Tibial nerve (tissue), 4 donors: ENCODE results near the gene ATP1A2. TPM values are rescaled to one million over a fixed set of nuclear protein-coding genes. Genes with fewer than 3 reads are reported as not detected.

Source experiments
- DNase-seq, 2 donors: peaks; one replicate each; pipeline ENCODE4 v3.0.0-alpha.2; 2019; ENCODE audit warnings: low spot score in 2 of 2
- H3K27ac ChIP-seq, 4 donors: fragments of 200-600 bp; sonication (generic) in 3 of 4; one replicate each; pipeline ENCODE4 v1.5.1; 2017 to 2019; ENCODE audit warnings: mild to moderate bottlenecking in 1 of 4
- H3K27me3 ChIP-seq, 2 donors: fragments of 200-600 bp; sonication (generic) in 1 of 2; one replicate each; pipeline versions ENCODE4 v1.5.1 to v1.6.0; 2017 to 2019
- H3K36me3 ChIP-seq, 3 donors: fragments of 200-600 bp; sonication (generic); one replicate each; pipeline ENCODE4 v1.5.1; 2018 to 2019
- H3K4me1 ChIP-seq, 4 donors: fragments of 200-600 bp; sonication (generic) in 3 of 4; one replicate each; pipeline ENCODE4 v1.5.1; 2017 to 2019
- H3K4me3 ChIP-seq, 4 donors: fragments of 200-600 bp; sonication (generic) in 3 of 4; one replicate each; pipeline ENCODE4 v1.5.1; 2017 to 2019; ENCODE audit warnings: mild to moderate bottlenecking in 1 of 4, moderate library complexity in 1 of 4
- H3K9me3 ChIP-seq, 4 donors: fragments of 200-600 bp; sonication (generic) in 3 of 4; one replicate each; pipeline ENCODE4 v1.5.1; 2017 to 2019
- EP300 ChIP-seq, 2 donors: sonication (generic); formaldehyde crosslinking; IDR thresholded peaks; one replicate each; pipeline ENCODE4 v1.6.1; 2017; ENCODE audit warnings: antibody characterized with exemption in 2 of 2, mild to moderate bottlenecking in 1 of 2
- POLR2A ChIP-seq, 2 donors: fragments of 450-650 bp; IDR thresholded peaks; one replicate each; pipeline ENCODE4 v1.6.1; 2017; ENCODE audit warnings: antibody characterized with exemption in 2 of 2, mild to moderate bottlenecking in 2 of 2, moderate library complexity in 2 of 2
- WGBS, 2 donors: methylation state at CpG; one replicate each; pipeline ENCODE4 v1.1.5; 2018; 5-methylcytosine and 5-hydroxymethylcytosine counted together
- total RNA-seq, 4 donors: library from RNA; depleted of rRNA; stranded (reverse); fragments of >200 nt; gene quantifications; one replicate each; pipeline ENCODE4 v1.1.0, GENCODE V29; 2016
- TF ChIP-seq, protein P1 (sequence below), 5 experiments: fragments of 200-600 bp in 3 of 5; fragments of 450-650 bp in 2 of 5; sonication (generic) in 3 of 5; IDR thresholded peaks; one replicate each; pipeline ENCODE4 v1.5.1; 2016 to 2019; ENCODE audit warnings: antibody characterized with exemption in 5 of 5, mild to moderate bottlenecking in 3 of 5, moderate library complexity in 2 of 5

ATP1A2 gene
- total RNA-seq, 4 donors from 2014 or later = 173 to 211 (median 201) TPM

DNA sequence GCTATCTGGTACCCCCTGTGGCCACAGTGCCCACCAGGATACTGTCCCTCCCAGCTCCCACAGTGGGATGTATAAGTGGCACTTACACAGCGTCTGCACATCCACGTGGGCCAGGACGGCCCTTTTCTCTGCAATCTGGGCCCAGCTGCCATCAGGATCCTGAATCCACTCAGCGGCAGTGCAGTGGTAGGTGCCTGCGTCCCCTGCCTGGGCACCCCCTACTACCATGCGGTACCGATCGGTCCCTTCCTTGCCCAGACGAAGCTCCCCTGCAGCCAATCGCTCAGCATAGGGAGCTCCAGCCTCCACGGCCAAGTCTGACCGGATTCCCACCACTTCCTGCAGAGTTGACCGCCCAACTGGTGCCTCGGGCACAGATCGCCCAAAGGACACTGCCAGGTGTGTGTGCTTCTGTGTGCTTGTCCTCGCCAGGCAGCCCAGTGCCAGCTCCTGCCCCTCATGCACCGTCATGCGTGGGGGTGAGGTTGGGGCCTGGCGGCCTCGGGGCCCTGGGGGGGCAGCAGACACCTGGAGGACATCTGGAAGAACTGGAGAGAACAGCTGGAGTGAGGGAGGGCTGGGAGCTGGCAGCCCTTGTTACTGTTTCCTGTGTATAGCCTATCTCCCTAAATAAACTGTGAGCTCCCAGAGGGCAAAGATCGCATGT is 21.8 kb upstream of the ATP1A2 start:
- DNase-seq = no peak
- H3K4me3 ChIP-seq = no peak overlapping the region
- no peaks in the 10 kb centered on the region for H3K27me3 ChIP-seq
- H3K27ac ChIP-seq = peak overlapping the region in 2 of 4 donors; percentile 59 to 99
- no peaks in the 10 kb centered on the region for H3K9me3 ChIP-seq
- WGBS, 2 donors = 66 to 77% methylated on average over 6 to 20 of the region's 21 CpGs
- peaks cover 0 to 45% (median 28%) of the 10 kb centered on the region in 4 donors for H3K4me1 ChIP-seq
- H3K36me3 ChIP-seq = peaks cover 0 to 67% (median 0%) of the 10 kb centered on the region in 3 donors
- no peak for TF ChIP-seq POLR2A (IDR thresholded peaks at IDR 0.05)
- TF ChIP-seq EP300 (IDR thresholded peaks at IDR 0.05) = no peak
- TF ChIP-seq, protein P1, sequence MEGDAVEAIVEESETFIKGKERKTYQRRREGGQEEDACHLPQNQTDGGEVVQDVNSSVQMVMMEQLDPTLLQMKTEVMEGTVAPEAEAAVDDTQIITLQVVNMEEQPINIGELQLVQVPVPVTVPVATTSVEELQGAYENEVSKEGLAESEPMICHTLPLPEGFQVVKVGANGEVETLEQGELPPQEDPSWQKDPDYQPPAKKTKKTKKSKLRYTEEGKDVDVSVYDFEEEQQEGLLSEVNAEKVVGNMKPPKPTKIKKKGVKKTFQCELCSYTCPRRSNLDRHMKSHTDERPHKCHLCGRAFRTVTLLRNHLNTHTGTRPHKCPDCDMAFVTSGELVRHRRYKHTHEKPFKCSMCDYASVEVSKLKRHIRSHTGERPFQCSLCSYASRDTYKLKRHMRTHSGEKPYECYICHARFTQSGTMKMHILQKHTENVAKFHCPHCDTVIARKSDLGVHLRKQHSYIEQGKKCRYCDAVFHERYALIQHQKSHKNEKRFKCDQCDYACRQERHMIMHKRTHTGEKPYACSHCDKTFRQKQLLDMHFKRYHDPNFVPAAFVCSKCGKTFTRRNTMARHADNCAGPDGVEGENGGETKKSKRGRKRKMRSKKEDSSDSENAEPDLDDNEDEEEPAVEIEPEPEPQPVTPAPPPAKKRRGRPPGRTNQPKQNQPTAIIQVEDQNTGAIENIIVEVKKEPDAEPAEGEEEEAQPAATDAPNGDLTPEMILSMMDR (IDR thresholded peaks at IDR 0.05) = no peak

DNA sequence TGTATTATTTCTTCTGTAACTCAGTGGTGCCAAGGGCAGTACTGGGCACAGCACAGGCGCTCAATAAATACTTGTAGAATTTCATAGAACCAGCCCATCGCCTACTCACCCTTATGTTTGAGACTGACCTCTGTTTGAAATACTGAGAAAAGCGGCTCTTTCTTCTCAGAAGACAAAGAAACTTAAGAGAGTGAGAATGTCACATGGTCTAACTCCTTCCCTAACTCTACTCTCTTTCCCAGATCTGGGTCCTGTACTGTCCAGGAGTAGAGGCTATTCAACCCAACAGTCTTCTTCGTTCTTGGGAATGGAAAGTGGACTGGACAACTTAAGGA is 21.3 kb upstream of the ATP1A2 start:
- DNase-seq = no peak
- no peaks in the 10 kb centered on the region for H3K27me3 ChIP-seq
- no peaks in the 10 kb centered on the region for H3K9me3 ChIP-seq
- no peak overlapping the region for H3K4me3 ChIP-seq
- peaks cover 0 to 62% (median 0%) of the 10 kb centered on the region in 3 donors for H3K36me3 ChIP-seq
- TF ChIP-seq POLR2A (IDR thresholded peaks at IDR 0.05) (no peak), EP300 (IDR thresholded peaks at IDR 0.05) (no peak)
- TF ChIP-seq, protein P1 (IDR thresholded peaks at IDR 0.05) = no peak
- peaks cover 0 to 48% (median 30%) of the 10 kb centered on the region in 4 donors for H3K4me1 ChIP-seq
- 48 to 53% methylated on average over 4 of the region's 4 CpGs for WGBS, 2 donors
- peak overlapping the region in 2 of 4 donors; percentile 88 to 99 for H3K27ac ChIP-seq

DNA sequence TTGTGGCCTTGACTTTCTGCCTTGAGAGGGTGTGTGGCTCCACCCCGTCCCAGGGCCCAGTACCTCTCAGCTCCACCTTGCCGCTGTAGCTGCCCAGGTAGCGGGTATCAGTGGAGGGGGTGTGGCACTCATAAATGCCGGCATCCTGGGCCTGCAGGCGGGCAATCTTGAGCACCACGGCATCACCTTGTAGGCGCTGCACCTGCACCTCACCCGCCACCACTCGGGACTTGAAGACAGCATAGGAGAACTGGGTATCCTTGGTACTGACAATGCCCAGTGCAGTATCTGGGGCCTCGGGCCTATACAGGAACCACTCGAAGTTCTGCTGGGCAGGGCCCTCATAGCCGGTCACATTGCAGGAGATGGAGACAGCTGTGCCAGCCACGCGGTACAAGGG is 20.8 kb upstream of the ATP1A2 start:
- TF ChIP-seq POLR2A (IDR thresholded peaks at IDR 0.05) = no peak
- TF ChIP-seq, protein P1 (IDR thresholded peaks at IDR 0.05) = no peak
- no peak for TF ChIP-seq EP300 (IDR thresholded peaks at IDR 0.05)
- H3K9me3 ChIP-seq = no peaks in the 10 kb centered on the region
- no peaks in the 10 kb centered on the region for H3K27me3 ChIP-seq
- peaks cover 0 to 56% (median 0%) of the 10 kb centered on the region in 3 donors for H3K36me3 ChIP-seq
- H3K4me3 ChIP-seq = no peak overlapping the region
- no peak for DNase-seq
- H3K4me1 ChIP-seq = peaks cover 0 to 54% (median 34%) of the 10 kb centered on the region in 4 donors
- peak overlapping the region in 2 of 4 donors; percentile 88 to 99 for H3K27ac ChIP-seq
- WGBS, 2 donors = 91 to 93% methylated on average over 8 to 13 of the region's 14 CpGs

DNA sequence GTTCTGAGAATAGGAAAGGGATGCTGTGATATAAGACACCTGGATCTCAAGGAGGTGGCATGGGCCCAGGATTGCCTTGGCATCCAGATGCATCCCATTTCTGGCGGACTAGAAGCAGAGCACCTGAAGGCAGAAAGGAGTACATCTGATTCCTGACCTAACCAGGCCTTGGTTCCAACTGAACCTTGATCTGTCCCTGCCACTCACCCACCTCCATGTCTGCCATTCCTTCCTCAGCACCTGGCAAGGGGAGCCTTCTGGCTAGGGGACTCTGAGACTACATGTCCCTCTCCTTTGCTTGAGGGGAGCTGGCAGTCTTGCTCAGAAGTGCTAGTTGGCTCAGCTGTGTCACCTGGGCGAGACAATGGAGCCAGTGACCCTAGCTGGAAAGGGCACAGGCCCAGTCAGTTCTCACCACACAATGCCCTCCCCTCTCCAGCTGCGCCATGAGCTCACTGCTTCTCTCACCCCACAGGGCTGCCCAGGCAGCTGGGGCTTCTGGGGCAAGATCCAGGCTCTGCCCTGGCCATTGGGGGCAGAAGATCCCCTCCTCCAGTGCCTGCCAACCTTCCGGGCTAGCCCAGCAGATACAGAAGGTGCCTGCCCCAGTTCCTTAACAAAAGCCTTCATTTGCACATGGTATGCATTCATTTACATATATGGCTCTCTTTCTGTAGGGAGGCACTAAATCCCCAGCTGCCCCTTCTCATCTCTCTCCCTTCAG is 20.0 kb upstream of the ATP1A2 start:
- Histone ChIP-seq H3K27me3 (no peaks in the 10 kb centered on the region), H3K9me3 (no peaks in the 10 kb centered on the region), H3K4me1 (peaks cover 0 to 61% (median 34%) of the 10 kb centered on the region in 4 donors), H3K4me3 (no peak overlapping the region), H3K36me3 (peaks cover 0 to 49% (median 0%) of the 10 kb centered on the region in 3 donors), H3K27ac (peak overlapping the region in 3 of 4 donors; percentile 51 to 99 (median 88))
- WGBS, 2 donors = 84 to 88% methylated on average over 4 of the region's 4 CpGs
- TF ChIP-seq EP300 (IDR thresholded peaks at IDR 0.05) = no peak
- DNase-seq = no peak

DNA sequence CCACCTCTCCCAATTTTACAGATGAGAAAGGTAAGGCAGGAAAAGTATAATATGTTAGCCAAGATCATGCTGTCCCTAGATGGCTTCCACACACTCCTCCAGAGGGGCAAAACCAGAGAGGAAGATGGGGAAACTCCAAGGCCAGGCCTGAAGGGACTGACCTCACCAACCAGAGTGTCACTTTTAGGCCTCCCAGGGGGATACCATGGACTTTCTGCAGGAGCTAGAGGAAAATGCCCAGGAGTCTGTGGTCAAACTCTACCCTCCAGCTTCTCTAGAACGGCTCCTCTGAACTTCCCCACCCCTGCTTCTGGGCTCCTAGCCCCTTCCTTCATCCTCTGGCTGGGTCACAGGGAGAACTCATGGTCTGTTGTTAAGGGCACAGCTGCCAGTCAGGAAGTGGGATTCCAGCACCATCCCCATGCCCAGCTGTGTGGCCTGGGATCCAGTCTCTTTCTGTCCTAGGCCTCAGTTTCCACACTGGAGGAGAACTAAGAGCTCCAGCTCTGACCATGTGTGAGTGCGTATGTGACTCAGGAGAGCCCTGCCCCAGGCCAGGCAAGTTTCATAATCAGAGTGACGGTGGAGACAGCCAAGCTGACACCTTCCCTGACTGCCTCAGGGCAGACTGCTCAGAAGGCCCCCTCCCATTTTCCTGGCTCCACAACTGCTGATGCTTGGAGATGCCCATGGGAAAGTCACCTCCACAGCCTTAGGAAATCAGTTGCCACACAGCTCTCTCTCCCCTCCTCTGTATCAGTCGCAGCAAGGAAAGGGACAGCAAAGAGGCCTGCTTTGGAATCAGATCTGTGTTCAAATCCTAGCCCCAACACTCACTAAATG is 19.1 kb upstream of the ATP1A2 start:
- Histone ChIP-seq H3K9me3 (no peaks in the 10 kb centered on the region), H3K27me3 (no peaks in the 10 kb centered on the region), H3K4me3 (peak overlapping the region in 1 of 4 donors; percentile 74), H3K4me1 (peaks cover 0 to 70% (median 40%) of the 10 kb centered on the region in 4 donors), H3K36me3 (peaks cover 0 to 39% (median 0%) of the 10 kb centered on the region in 3 donors), H3K27ac (peak overlapping the region in 3 of 4 donors; percentile 51 to 99 (median 88))
- WGBS, 2 donors = 65 to 70% methylated on average over 4 of the region's 4 CpGs
- TF ChIP-seq EP300 (IDR thresholded peaks at IDR 0.05) (no peak), POLR2A (IDR thresholded peaks at IDR 0.05) (no peak)
- TF ChIP-seq, protein P1 (IDR thresholded peaks at IDR 0.05) = no peak
- peak in 1 of 2 donors; percentile 48 for DNase-seq
